GM18498 (cell line): Measurements from ENCODE around the gene FRAS1.
"Not testable (repeated sequence)": the region's sequence is repeated elsewhere in the genome, so short reads cannot be mapped to it uniquely, and the experiment has no call there.

Experiments used
- ATAC-seq: cut with Tn5 transposase; IDR thresholded peaks from one replicate; pipeline ENCODE4 v1.9.1; 2021; ENCODE audit warnings: mild to moderate bottlenecking, moderate library complexity; ENCODE audit not compliant: unreplicated experiment

FRAS1 gene

DNA sequence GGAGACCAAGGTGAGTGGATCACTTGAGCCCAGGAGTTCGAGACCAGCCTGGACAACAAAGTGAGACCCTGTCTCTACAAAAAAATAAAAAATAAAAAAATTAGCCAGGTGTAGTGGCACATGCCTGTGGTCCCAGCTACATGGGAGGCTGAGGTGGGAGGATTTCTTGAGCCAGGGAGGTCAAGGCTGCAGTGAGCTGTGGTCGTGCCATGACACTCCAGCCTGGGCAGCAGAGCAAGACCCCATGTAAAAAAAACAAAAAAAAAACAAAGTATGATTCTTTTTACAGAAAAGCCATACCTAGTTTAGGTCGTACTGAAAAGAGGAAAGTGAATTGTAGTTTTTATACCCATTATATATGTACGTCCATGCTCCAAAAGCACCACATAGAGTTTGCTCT lies 151.8 kb downstream of the FRAS1 start:
- ATAC-seq, result not testable (repeated sequence)

- no peak for ATAC-seq
Observed at GRCh38 chr4:78210694-78211410, 153.7 kb downstream of the FRAS1 start.

DNA sequence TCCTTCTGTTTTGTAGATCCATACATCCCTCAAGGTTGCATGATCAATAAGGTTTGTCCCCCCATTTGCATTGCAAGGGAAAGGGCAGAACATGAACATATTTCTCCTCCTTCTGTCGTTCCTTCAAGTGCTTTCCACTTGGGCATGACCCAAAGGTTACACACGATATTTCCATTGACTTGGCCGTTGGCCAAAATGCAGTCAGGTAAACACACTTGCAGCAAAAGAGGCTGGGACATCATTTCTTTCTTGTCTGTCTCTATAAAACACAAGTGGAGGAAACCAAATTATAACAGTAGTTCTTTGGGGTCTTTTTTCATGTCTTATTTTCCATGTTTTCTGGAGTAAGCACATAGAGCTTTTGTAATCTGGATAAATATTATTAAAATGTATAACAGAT lies 156.1 kb downstream of the FRAS1 start:
- no peak for ATAC-seq

DNA sequence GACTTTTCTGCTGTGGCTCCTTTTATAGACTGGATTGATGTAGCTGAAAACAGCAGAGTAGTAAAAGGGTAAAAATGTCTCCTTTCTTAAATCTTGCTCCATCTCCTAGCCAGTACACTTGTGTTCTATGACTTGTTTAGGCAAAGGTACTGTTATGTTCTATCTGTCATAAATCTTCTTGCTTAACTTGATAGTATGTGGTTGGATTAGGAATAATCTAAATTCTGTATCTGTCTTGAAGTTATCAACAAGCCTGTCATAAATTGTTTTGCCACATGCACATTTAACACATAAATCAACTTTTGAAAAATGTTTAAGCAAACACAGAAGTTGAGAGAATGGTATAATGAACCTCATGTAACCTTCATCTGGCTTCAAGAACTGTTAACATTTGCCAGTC lies 157.0 kb downstream of the FRAS1 start:
- ATAC-seq, result no peak

GRCh38 chr4:78217557-78217956 lies 160.4 kb downstream of the FRAS1 start:
- no peak for ATAC-seq

- no peak for ATAC-seq
Observed at GRCh38 chr4:78218260-78218659, 161.1 kb downstream of the FRAS1 start.

DNA sequence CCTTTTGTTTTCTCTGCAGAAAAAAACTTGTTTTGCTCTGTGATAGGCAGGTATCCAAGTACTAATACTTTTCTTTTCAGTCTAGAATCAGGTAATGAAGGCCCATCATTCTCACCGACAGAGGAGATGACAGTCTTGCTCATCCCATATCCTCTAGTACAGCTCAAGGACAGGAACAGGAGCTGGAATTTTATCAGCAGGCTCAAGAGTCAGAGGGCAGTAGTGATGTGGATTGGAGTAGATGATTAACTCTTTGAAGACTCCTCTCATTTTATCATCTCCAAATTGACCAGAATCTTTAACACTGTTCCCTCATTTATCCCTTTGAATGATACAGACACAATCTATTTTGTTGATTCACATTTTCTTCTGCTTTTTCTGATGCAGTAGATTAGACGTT lies 162.7 kb downstream of the FRAS1 start:
- ATAC-seq, result no peak

DNA sequence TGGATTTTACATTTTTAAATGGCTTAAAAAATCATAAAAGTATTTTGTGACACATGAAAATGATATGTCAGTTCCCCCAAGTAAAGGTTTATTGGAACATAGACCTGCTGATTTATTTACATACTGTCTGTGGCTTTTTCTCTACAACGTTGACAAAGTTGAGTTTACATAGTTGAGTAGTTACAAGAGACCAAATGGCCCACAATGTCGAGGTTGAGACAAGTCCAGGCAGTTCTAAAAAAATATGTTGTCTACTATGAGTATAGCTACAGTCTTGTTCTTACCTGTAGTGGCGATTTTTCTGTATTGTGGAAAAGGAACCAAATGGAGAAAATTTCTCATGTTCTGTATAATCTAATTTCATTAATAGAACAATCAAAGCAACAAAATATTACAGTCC lies 163.2 kb downstream of the FRAS1 start:
- no peak for ATAC-seq

- ATAC-seq, result no peak
Observed at GRCh38 chr4:78222575-78223186, 165.6 kb downstream of the FRAS1 start.

DNA sequence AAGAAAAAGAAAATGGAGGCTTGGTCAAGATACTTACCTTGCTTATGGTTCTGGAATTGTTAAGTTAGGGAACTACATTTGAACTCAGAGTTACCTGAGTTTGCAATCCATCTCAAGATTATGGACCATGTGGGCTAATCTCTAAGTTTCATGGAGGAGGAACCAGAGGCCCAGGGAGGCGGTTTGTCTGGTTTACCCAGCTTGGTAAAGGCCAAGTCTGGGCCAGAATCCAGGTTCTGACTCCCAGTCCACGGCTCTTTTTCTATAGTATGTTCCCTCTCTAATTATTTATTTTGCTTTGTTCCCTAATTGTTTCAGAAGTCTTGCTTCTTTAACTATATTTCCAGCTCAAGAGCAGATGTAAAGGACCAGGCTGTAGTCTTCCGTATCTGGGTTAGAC lies 168.1 kb downstream of the FRAS1 start:
- no peak for ATAC-seq

- no peak for ATAC-seq
Observed at GRCh38 chr4:78226279-78226678, 169.2 kb downstream of the FRAS1 start.

- no peak for ATAC-seq
Observed at GRCh38 chr4:78227411-78228057, 170.4 kb downstream of the FRAS1 start.

- no peak for ATAC-seq
Observed at GRCh38 chr4:78235800-78236199, 178.7 kb downstream of the FRAS1 start.

DNA sequence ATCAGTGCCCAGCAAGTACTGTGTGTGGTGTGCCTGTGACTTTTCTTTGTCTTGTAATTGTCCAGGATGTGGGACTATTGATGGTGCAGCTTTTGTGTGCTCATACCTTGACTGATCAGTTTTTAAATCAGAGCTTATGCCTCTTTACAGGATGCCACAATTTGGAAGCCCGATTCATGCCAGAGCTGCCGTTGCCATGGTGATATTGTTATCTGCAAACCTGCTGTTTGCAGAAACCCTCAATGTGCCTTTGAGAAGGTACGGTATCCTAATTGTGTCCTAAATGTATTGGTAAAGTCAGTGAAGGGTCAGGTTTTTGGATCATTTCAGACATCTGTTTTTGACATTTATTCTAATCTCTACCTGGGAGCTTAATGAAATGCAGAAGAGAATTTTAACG lies 180.2 kb downstream of the FRAS1 start:
- ATAC-seq, result no peak

DNA sequence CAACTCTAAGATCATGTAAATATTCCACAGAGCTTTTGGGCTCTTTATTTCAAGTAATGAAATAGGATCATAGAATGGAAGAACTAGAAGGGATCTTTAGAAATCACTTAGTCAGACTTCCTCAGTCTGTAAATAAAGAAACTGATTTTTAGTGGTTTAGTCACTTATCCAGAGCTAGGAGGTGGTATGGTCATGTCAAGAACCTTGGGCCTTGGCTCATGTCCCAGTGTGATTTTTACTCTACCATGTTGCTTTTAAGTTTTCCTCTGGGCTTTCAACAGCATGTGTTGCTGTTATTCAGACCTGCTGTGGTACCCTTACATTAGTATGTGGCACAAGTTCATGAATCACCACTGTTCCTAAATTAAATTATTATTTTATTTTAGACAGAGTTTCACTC lies 184.9 kb downstream of the FRAS1 start:
- no peak for ATAC-seq

DNA sequence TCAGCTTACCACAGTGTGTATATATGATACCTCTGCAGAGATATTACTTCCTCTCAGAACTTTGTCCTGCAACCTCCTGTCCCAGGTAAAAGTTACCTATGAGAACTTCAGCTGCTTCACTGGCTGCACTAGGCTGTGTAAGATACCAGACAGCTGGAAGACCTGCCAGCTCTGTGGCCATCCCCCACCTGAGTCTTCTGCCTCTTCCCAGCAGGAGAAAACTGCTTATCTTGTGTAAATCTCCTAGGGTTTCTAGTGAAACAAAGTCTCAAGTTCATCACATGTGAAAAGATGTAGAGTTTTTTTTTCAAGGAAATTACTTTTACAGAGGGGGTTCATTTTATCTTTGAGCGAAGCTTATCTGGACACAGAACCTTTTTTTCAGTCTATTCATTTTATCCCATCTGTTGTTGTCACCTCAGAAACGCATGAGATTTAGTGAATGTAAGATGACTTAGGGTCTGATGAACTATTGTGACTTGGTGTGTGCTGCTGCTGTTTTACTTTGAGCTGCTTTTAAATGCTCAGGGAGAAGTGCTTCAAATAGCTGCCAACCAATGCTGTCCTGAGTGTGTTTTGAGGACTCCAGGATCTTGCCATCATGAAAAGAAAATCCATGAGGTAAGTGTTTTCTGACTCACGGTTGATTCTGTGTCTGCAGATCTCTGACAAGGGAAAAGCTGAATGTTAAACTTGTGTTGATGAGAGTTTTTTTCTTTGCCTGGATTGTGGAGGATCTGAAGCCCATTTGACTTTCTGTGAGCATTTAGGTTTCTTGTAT lies 187.8 kb downstream of the FRAS1 start:
- ATAC-seq, result no peak

DNA sequence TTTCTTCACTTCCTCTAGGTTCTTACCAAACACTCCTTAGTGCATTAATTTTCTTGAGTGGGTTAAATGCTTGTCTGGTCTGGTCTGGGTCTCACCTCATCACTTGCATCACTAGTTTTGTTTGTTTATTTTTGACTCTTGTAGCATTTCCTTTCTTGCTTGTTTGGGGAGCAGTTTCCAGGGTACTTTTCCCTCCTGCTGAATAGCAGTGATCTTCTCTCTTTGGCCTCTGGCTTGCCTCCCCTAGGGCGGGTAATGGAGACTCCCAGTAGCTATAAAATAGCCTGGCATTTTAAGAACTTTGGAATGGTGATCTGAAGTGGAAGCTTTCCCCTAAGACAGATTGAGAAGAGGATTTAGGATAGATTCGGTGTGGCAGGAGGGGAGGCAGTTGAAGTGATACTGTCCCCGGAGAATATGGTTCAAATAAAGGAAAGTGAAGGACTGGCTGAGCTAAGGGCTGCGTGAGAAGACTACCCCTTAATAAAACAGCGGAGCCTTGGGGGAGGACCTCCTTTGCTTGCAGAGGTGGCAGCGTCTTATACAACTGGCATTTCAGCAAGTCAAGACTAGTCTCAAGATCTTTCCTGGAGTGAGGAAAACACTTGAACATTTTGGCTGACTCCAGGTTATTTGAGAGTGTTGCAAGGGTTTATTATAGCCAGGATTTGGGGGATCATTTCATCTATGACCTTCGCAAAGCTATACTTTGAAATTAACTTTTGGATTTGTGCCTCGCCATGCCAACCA lies 190.6 kb downstream of the FRAS1 start:
- ATAC-seq, result no peak

GRCh38 chr4:78250500-78250899 lies 193.4 kb downstream of the FRAS1 start:
- no peak for ATAC-seq

GRCh38 chr4:78252773-78253172 lies 195.7 kb downstream of the FRAS1 start:
- ATAC-seq, result not testable (repeated sequence)

GRCh38 chr4:78254893-78255292 lies 197.8 kb downstream of the FRAS1 start:
- no peak for ATAC-seq

DNA sequence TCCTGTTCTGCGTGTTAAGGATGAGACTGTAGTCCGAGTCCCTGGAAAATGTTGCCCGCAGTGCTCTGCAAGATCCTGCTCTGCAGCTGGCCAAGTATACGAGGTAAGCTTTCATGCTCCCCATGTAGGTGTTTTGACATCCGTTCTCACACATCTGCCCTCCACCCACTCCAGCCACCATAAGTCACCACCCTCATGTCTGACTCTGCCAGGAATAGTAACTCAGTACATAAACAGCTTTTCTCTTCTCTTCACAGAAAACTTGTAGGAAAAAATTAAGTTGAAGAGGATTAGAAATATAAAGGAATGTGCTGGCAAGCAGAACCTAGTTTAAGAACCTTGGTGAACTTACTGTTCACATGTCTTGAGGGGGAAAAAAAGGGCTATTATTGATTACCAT lies 207.9 kb downstream of the FRAS1 start:
- ATAC-seq, result no peak
